IMR-90 (cell line): Measurements from ENCODE around the gene POLR2J. TPM values are rescaled to one million over a fixed set of nuclear protein-coding genes. Genes with fewer than 3 reads are reported as not detected.

Experiments
- ATAC-seq: fragments of 200-7000 bp; cut with Tn5 transposase; 2 replicates; pipeline ENCODE4 v1.9.1; 2020; ENCODE audit warnings: low read depth, mild to moderate bottlenecking, moderate library complexity
- BruUV-seq: library from RNA; stranded (reverse); fragments of 400-500 nt; replicated peaks from 2 replicates; lab custom pipeline; 2021; lab: Mats Ljungman, UMichigan
- CTCF ChIA-PET: fragments of 300-600 bp; formaldehyde crosslinking; extraction: SDS; loops from one replicate; lab custom pipeline; 2021; ENCODE audit warnings: antibody characterized with exemption; lab: Yijun Ruan, JAX
- POLR2A ChIA-PET: fragments of 300-600 bp; sonication (Branson Sonifier 250); formaldehyde crosslinking; loops from one replicate; lab custom pipeline; 2022; ENCODE audit warnings: antibody characterized with exemption; ENCODE audit not compliant: unreplicated experiment; lab: Charles Lee
- DNase-seq: peaks from one replicate; pipeline ENCODE4 v3.0.0; 2013
- H2AFZ ChIP-seq: replicated peaks from 2 replicates; pipeline ENCODE3; 2013; ENCODE audit warnings: low read length, mild to moderate bottlenecking; ENCODE audit not compliant: poor library complexity
- H2AK5ac ChIP-seq: 2 replicates; pipeline ENCODE4 v1.6.1; 2013; ENCODE audit warnings: low read depth, low read length, inconsistent platforms
- H2AK9ac ChIP-seq: replicated peaks from 2 replicates; pipeline ENCODE3; 2013; ENCODE audit warnings: mild to moderate bottlenecking, low read depth, low read length, moderate library complexity; ENCODE audit not compliant: poor library complexity
- H2BK120ac ChIP-seq: 2 replicates; pipeline ENCODE4 v1.6.1; 2013; ENCODE audit warnings: low read depth, low read length, inconsistent platforms
- H2BK15ac ChIP-seq: 3 replicates; pipeline ENCODE4 v1.6.1; 2013; ENCODE audit warnings: low read depth, low read length, inconsistent platforms
- H2BK20ac ChIP-seq: 2 replicates; pipeline ENCODE4 v1.6.1; 2013; ENCODE audit warnings: low read depth, mild to moderate bottlenecking, inconsistent platforms, low read length, moderate library complexity
- H2BK5ac ChIP-seq: 2 replicates; pipeline ENCODE4 v1.6.1; 2013; ENCODE audit warnings: mild to moderate bottlenecking, low read depth, low read length, inconsistent platforms; ENCODE audit not compliant: poor library complexity, severe bottlenecking
- H3K14ac ChIP-seq: replicated peaks from 2 replicates; pipeline ENCODE4 v1.6.1; 2013; ENCODE audit warnings: low read depth, low read length, inconsistent platforms
- H3K18ac ChIP-seq: 2 replicates; pipeline ENCODE4 v1.6.1; 2013; ENCODE audit warnings: low read depth, low read length, control low read depth
- H3K23ac ChIP-seq: 2 replicates; pipeline ENCODE4 v1.6.1; 2013; ENCODE audit warnings: low read depth, low read length, inconsistent platforms
- H3K27ac ChIP-seq: 2 replicates; pipeline ENCODE4 v1.5.1; 2013; ENCODE audit warnings: mild to moderate bottlenecking, control low read depth, low read length; ENCODE audit not compliant: insufficient read depth
- H3K27me3 ChIP-seq: 2 replicates; pipeline ENCODE4 v1.6.1; 2013; ENCODE audit warnings: low read length; ENCODE audit not compliant: control insufficient read depth, insufficient read depth
- H3K36me3 ChIP-seq: 2 replicates; pipeline ENCODE4 v1.6.1; 2013; ENCODE audit warnings: low read length, mixed read lengths; ENCODE audit not compliant: control insufficient read depth, insufficient read depth
- H3K4ac ChIP-seq: 2 replicates; pipeline ENCODE4 v1.6.1; 2013; ENCODE audit warnings: low read depth, low read length, inconsistent platforms
- H3K4me1 ChIP-seq: 2 replicates; pipeline ENCODE4 v1.6.1; 2013; ENCODE audit warnings: low read length, mixed read lengths; ENCODE audit not compliant: control insufficient read depth, insufficient read depth
- H3K4me2 ChIP-seq: 2 replicates; pipeline ENCODE4 v1.6.1; 2013; ENCODE audit warnings: low read depth, mild to moderate bottlenecking, control low read depth, low read length, moderate library complexity
- H3K4me3 ChIP-seq: 2 replicates; pipeline ENCODE4 v1.5.1; 2013; ENCODE audit warnings: low read depth, mild to moderate bottlenecking, control low read depth, low read length, moderate library complexity; ENCODE audit not compliant: insufficient read depth
- H3K56ac ChIP-seq: 2 replicates; pipeline ENCODE4 v1.6.1; 2013; ENCODE audit warnings: low read length, inconsistent platforms; ENCODE audit not compliant: insufficient read depth; ENCODE audit errors: extremely low read depth
- H3K79me1 ChIP-seq, 2 experiments: 2 replicates each; pipeline ENCODE4 v1.6.1; 2013; ENCODE audit warnings: low read length in 2 of 2, inconsistent platforms in 1 of 2, low read depth in 1 of 2
- H3K9ac ChIP-seq: 2 replicates; pipeline ENCODE4 v1.6.1; 2013; ENCODE audit warnings: low read depth, low read length, control low read depth
- H3K9me1 ChIP-seq: 2 replicates; pipeline ENCODE4 v1.6.1; 2013; ENCODE audit warnings: low read length, inconsistent platforms; ENCODE audit not compliant: insufficient read depth
- H3K9me3 ChIP-seq: 2 replicates; pipeline ENCODE4 v1.6.1; 2013; ENCODE audit warnings: low read length; ENCODE audit not compliant: control insufficient read depth, insufficient read depth
- H4K20me1 ChIP-seq: 2 replicates; pipeline ENCODE4 v1.6.1; 2013; ENCODE audit warnings: low read length, inconsistent platforms; ENCODE audit not compliant: insufficient read depth
- H4K5ac ChIP-seq: 2 replicates; pipeline ENCODE4 v1.6.1; 2013; ENCODE audit warnings: mild to moderate bottlenecking, low read depth, low read length, control low read depth
- H4K8ac ChIP-seq, 2 experiments: 2 replicates each; pipeline ENCODE4 v1.6.1; 2013; ENCODE audit warnings: low read depth in 2 of 2, low read length in 2 of 2, control low read depth in 1 of 2, inconsistent platforms in 1 of 2
- H4K91ac ChIP-seq: 2 replicates; pipeline ENCODE4 v1.6.1; 2013; ENCODE audit warnings: low read depth, low read length, inconsistent platforms; ENCODE audit not compliant: insufficient read depth
- BHLHE40 ChIP-seq: fragments of 150-350 bp; IDR thresholded peaks from 2 replicates; pipeline ENCODE4 v1.6.1; 2016; ENCODE audit warnings: mild to moderate bottlenecking, low read depth, low read length
- CEBPB ChIP-seq: IDR thresholded peaks from 2 replicates; pipeline ENCODE4 v1.6.1; 2012; ENCODE audit warnings: low read depth, low read length, improper control_type of control experiment
- CHD1 ChIP-seq: IDR thresholded peaks from 2 replicates; pipeline ENCODE4 v1.6.1; 2012; ENCODE audit warnings: low read depth, low read length, improper control_type of control experiment
- FOS ChIP-seq: fragments of 150-350 bp; IDR thresholded peaks from 2 replicates; pipeline ENCODE4 v1.6.1; 2016; ENCODE audit warnings: low read depth, low read length
- MAFK ChIP-seq: IDR thresholded peaks from 2 replicates; pipeline ENCODE4 v1.6.1; 2012; ENCODE audit warnings: low read depth, low read length, improper control_type of control experiment
- MAZ ChIP-seq: IDR thresholded peaks from 2 replicates; pipeline ENCODE4 v1.6.1; 2012; ENCODE audit warnings: low read depth, mild to moderate bottlenecking, low read length, improper control_type of control experiment, moderate library complexity, borderline replicate concordance
- RAD21 ChIP-seq: IDR thresholded peaks from 2 replicates; pipeline ENCODE4 v1.6.1; 2012; ENCODE audit warnings: low read length, improper control_type of control experiment
- RCOR1 ChIP-seq: IDR thresholded peaks from 2 replicates; pipeline ENCODE4 v1.6.1; 2012; ENCODE audit warnings: mild to moderate bottlenecking, low read length, improper control_type of control experiment; ENCODE audit not compliant: insufficient replicate concordance
- SMC3 ChIP-seq: fragments of 150-350 bp; IDR thresholded peaks from 2 replicates; pipeline ENCODE4 v1.6.1; 2016; ENCODE audit warnings: low read depth, mild to moderate bottlenecking, antibody characterized with exemption, low read length, moderate library complexity
- WGBS, 2 experiments: methylation state at CpG; one replicate each; pipeline versions ENCODE4 v1.1.5 to v1.1.7; 2013; ENCODE audit warnings: missing lambda C conversion rate in 2 of 2; ENCODE audit not compliant: insufficient read length in 1 of 2; ENCODE audit errors: extremely low coverage in 2 of 2; 5-methylcytosine and 5-hydroxymethylcytosine counted together
- dilution Hi-C: fragments of 300-500 bp; cut with HindIII; formaldehyde crosslinking; loops from one replicate; pipeline ENCODE4 v1.14.3; 2018; ENCODE audit warnings: low sequenced_read_pairs; ENCODE audit not compliant: unreplicated experiment
- in situ Hi-C: fragments of 300-500 bp; cut with MboI; formaldehyde crosslinking; loops from 3 replicates; pipeline ENCODE4 v1.14.3; 2019; ENCODE audit warnings: low sequenced_read_pairs, inconsistent platforms, mixed read lengths
- intact Hi-C: fragments of 100-400 bp; cut with micrococcal nuclease; formaldehyde crosslinking; loops from 2 replicates; pipeline ENCODE4 v1.10.0; 2022
- polyA plus RNA-seq, 3 experiments: library from polyadenylated mRNA; depleted of rRNA; stranded (reverse); fragments of >200 nt; gene quantifications; 2 replicates each; pipeline ENCODE4 v1.2.3, GENCODE V29; 2012; ENCODE audit warnings: low replicate concordance in 1 of 3
- total RNA-seq: library from RNA; depleted of rRNA; stranded (reverse); fragments of >200 nt; gene quantifications from 2 replicates; pipeline ENCODE4 v1.2.3, GENCODE V29; 2012
- TF ChIP-seq, protein P1 (sequence below): fragments of 150-350 bp; IDR thresholded peaks from 2 replicates; pipeline ENCODE4 v1.6.1; 2016; ENCODE audit warnings: low read depth, mild to moderate bottlenecking, low read length, moderate library complexity, borderline replicate concordance
- TF ChIP-seq, protein P2 (sequence below): fragments of 150-350 bp; IDR thresholded peaks from 2 replicates; pipeline ENCODE4 v1.6.1; 2017; ENCODE audit warnings: mild to moderate bottlenecking, antibody characterized with exemption, low read length, low read depth

POLR2J gene
- total and polyA plus RNA-seq, 2 of the 4 experiments (the other 2 are of a cell fraction): 20.8 to 92.6 TPM

DNA sequence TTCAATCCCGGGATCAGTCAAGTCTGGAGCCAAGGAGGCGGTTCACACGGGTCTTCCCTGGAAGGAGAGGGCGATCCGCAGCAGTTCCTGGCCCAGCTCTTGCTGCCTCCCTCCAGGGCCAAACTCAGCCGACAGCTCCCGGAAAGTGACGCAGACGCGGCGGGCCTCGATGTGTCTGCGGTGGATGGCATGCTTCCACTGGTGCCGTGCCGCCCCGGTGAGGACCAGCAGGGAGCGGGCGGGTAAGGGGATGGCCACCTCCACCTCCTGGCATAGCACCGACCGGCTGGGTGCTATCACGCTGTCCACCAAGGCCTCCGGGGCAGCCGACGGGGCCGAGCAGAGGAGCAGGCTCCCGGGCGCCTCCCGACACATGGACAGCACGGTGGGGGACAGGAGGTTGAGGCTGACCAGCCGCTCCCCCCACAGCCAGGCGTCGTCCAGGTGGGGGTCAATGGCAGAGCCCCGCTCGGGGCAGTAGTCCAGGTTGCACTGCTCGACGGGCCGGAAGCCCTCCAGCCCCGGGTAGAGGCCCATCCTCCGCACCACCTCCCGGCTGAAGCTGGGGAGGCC lies 21.3 kb downstream of the POLR2J start:
- POLR2A ChIA-PET: no interaction called here
- ATAC-seq (no peak), DNase-seq (no peak)
- intact Hi-C loops (no loop called here), dilution Hi-C loops (no loop called here), in situ Hi-C loops (no loop called here)
- H3K9ac ChIP-seq: no peak overlapping the region
- peaks cover 12% of the 10 kb centered on the region for H4K20me1 ChIP-seq
- TF ChIP-seq CEBPB: no peak
- no peak for TF ChIP-seq FOS
- no peak for TF ChIP-seq MAFK
- no peak for TF ChIP-seq MAZ
- TF ChIP-seq, protein P1, sequence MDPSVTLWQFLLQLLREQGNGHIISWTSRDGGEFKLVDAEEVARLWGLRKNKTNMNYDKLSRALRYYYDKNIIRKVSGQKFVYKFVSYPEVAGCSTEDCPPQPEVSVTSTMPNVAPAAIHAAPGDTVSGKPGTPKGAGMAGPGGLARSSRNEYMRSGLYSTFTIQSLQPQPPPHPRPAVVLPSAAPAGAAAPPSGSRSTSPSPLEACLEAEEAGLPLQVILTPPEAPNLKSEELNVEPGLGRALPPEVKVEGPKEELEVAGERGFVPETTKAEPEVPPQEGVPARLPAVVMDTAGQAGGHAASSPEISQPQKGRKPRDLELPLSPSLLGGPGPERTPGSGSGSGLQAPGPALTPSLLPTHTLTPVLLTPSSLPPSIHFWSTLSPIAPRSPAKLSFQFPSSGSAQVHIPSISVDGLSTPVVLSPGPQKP: no peak
- no peak for TF ChIP-seq SMC3
- no peak for TF ChIP-seq BHLHE40
- TF ChIP-seq CHD1: no peak
- TF ChIP-seq RCOR1: no peak
- no peak for TF ChIP-seq RAD21
- TF ChIP-seq, protein P2, sequence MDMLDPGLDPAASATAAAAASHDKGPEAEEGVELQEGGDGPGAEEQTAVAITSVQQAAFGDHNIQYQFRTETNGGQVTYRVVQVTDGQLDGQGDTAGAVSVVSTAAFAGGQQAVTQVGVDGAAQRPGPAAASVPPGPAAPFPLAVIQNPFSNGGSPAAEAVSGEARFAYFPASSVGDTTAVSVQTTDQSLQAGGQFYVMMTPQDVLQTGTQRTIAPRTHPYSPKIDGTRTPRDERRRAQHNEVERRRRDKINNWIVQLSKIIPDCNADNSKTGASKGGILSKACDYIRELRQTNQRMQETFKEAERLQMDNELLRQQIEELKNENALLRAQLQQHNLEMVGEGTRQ: no peak
- no peak overlapping the region for H4K5ac ChIP-seq
- no peak overlapping the region for H3K4ac ChIP-seq
- no peak overlapping the region for H2BK15ac ChIP-seq
- no peak overlapping the region for H2BK5ac ChIP-seq
- no peak overlapping the region for H3K18ac ChIP-seq
- H3K4me1 ChIP-seq: peaks cover 8% of the 10 kb centered on the region
- no peak overlapping the region for H3K4me2 ChIP-seq
- no peaks in the 10 kb centered on the region for H3K9me3 ChIP-seq
- H4K8ac ChIP-seq: no peak overlapping the region
- no peaks in the 10 kb centered on the region for H3K27me3 ChIP-seq
- peak overlapping the region; percentile 61 for H2AK9ac ChIP-seq
- no peak overlapping the region for H4K91ac ChIP-seq
- peaks cover 0 to 29% of the 10 kb centered on the region in 2 experiments; a peak in 3 of 4 replicates for H3K79me1 ChIP-seq
- H3K36me3 ChIP-seq: peaks cover 27% of the 10 kb centered on the region
- H2AFZ ChIP-seq: peak overlapping the region; percentile 43
- H3K9me1 ChIP-seq: no peaks in the 10 kb centered on the region
- WGBS, 2 experiments: 96% methylated on average over 17 of the region's 40 CpGs; no CpG with 5 or more reads in 1 of the 2 experiments
- no peak overlapping the region for H2BK20ac ChIP-seq
- peak overlapping the region; percentile 9; the same call in 1 of the 2 replicates for H2AK5ac ChIP-seq
- no peak overlapping the region for H3K23ac ChIP-seq
- peak overlapping the region; percentile 79; the same call in 1 of the 2 replicates for H3K14ac ChIP-seq
- no peak overlapping the region for H3K56ac ChIP-seq
- H3K4me3 ChIP-seq: no peak overlapping the region
- CTCF ChIA-PET: interaction anchor here (2.6 kb wide), 1 partner anchor 10 kb away, joined by 7 read pairs; no protein-coding TSS in a partner anchor
- BruUV-seq: no TSS peak
- no peak overlapping the region for H2BK120ac ChIP-seq
- H3K27ac ChIP-seq: no peak overlapping the region
